CD4-positive, alpha-beta T cell treated with Interleukin-4 for 4 hours (primary cell): Measurements from ENCODE around the gene TEX29.

Source experiments
- DNase-seq: peaks from one replicate; pipeline ENCODE4 v3.0.0-alpha.2; 2020

The TEX29 gene

DNA sequence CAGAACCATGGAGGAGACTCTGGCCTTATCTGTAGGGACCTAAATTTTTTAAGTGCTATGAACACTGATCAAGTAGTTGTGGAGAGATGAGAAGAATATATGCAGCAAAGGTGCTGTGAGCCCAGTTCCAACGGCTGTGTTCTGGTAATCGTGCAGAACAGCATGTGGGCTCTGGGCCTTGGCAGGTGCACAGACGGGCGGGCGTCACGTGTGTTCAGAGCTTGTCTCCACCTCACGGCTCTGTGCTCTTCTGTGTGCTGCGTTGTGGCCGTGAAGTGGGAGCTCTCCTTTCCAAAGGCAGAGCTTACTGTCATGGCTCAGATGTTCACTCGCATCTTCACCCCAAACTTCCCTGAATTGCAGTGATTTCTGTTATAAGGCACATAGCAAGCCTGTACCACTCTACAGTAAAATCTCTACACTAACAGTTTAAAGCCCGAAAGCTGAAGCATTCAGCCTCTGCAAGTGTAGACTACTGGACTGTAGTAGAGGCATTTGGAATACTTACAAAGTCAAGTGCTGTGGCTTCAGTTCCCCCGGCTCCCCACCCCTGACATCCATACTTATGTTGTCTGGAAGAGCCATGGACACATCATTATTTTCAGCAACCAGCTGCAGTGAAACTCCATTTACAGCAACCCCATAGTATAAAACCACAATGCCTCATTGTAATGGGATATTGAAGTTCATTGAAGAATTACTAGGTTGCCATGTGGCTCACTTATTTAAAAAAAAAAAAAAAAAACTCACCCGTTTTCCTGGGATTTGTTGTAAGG is 27.5 kb upstream of the TEX29 start:
- no peak for DNase-seq

DNA sequence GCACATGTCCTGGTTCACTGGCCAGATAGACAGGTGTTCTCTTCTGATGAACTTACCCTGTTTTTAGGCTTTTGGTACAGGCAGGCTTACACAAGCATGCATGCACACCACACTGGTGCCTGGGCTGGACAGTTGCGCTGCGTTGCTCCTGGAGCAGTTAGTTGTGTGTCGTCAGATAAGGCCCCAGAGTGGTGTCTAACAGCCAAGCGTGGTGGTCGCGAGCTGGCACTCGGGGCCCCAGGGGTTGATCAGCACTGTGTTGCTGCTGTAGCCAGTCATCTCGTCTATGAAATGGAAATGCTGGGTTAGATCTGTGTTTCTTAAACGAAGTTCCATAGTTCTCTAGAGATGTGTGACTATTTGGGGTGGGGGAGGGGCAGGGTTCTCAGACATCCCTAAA is 24.6 kb upstream of the TEX29 start:
- no peak for DNase-seq

DNA sequence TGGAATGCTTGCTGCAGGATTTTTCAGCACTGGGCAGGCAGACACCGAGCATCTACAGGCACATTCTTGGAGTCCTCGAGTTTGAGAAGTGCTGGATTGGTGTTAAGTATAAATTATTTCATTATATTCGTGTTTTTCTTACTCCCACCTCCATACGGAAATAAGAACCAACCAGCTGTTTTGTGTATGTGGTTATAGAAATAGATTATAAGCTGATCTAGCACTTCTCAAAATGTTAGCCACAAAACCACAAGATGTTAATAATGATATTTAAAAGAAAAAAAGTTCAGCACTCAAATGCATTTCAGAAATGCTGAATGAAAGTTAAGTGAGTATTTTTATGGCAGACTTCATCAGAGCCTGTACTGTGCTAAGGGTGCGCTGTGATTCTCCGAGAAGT is 24.0 kb upstream of the TEX29 start:
- DNase-seq = peak; percentile 18

DNA sequence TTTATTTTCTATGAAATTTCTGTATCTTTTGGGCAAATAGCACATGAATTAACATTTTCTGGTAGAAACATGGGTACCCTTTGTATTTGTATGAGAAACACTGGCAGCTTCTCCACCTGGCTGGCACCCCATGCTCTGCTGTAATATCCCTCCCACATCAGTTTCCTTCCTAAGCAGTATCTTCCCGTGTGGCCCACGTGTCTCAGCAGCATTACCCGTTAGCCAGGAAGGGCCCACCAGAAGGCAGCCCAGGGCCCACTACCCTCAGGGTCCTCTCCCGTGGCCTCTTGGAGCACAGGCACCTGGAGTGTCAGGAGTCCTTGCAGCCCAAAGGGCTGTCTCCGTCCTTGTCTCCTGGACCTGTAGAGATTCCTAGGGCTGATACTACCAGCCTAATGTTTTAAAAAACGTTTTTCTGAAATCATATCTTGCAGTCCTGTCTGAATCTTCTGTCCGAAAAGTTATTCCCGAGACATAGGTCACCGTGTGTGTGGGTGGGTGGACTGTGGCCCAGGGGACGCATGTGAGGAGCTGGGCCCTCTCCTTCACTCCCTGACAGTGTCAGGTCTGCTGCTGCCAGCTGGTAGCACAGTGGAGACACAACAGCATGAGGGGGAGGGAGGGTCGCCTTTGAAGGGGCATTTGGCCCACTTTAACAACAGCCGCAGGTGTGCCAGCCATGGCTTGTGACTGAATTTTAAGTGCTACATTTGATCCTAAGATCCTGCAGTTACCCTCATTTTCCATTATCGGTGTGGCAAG is 22.0 kb upstream of the TEX29 start:
- DNase-seq = no peak

DNA sequence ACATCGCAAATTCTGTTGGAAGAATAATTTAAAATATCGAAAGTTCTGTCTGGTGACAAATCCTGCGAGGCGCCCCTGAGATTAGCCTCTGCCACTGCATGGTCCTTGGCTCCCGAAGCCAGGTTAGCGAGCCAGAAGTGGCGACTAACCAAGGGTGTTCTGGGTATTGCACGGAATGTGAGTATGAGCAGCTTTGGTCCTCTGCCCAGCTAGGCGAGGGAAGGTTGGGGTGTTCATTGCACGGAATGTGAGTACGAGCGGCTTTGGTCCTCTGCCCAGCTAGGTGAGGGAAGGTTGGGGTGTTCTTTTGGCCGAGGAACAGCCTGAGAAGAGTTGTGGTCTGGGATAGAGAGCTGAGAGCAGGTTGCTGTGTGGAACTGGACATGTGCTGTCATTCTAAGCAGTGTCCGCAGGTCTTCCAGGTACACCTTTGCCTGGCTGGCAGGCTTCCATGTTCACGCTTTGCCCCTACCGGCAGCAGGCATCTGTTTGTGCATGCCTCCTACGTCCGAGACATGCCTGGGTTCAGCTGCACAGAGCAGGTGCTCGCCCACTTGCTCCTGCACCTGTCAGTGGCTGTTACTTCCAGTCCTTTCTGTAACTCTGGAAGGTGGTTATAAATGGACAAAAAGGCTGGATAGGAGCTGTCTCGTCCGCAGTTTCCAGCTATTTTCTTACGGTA is 18.3 kb upstream of the TEX29 start:
- no peak for DNase-seq

DNA sequence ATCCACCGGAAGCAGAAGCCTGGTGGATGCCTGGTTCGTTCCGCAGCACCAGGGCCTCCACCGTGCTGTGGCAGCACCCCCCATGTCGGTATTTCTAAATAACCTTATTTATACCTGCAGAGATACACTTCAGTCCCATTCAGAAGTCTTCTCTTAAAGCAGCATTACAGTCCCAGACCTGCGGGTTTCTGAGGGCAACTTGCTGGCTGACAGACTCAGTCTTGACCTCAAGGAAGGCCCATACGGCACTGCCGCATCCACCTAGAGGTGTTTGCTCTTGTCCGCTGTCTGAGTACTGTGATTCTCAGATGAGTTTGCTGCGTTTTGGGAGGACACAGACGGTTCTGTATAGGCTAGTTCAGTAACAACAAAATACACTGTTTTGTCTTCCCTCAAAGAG is 16.9 kb upstream of the TEX29 start:
- no peak for DNase-seq

DNA sequence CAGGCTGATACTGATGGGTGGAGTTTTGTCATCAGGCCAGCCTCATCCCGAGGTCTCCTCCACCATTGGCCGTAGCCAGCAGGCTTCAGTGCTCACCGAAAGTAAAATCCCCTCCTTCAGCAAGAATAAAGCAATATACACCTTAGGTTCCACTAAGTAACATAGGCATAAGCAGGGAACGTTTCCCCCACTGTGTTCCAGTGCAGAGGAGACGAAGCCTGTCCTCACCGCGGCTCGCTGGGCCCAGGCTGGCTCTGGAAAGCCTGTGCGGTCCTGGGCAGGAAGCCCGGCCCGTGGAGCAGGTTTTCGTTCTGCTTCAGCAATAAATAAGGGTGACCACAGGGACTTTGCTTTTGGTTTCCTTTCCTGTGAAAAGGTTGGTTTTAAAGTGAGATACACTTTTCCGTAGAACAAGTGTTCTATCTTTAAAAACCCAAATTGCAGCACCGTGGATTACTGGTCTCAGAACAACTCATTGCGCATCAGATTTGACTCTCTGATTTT is 16.3 kb upstream of the TEX29 start:
- no peak for DNase-seq

DNA sequence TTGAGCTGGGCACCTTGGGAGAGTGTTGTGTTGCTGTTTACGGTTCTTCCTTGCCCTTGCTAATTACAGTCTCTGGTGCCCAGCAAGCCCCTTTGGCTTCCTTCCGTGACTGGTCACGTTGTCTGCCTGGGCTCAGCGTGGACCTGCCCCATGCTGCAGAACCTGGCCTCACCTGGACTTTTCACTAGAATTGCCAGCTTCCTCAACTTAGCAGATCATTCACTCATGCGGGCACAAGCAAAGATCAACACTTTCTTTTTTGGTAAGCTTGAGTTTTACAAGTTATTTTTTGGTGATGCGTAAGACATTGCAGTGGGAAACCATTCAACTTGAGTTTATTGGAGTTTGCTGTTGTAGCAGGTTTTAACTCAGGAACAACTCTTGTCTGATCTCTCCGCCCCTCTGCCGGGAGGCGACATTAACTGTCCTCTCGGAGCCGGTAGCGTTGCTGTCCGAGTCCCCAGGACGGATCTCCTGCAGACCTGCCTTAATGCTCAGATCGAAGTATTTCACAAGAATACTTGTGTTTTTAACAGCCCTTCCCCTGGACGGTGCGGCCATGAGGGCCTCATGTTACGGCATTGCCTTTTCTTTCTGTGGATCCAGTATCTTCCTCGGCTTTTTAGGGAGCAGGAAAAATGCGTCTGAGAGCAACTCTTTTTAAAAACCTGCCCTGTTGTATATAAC is 15.7 kb upstream of the TEX29 start:
- DNase-seq = no peak

DNA sequence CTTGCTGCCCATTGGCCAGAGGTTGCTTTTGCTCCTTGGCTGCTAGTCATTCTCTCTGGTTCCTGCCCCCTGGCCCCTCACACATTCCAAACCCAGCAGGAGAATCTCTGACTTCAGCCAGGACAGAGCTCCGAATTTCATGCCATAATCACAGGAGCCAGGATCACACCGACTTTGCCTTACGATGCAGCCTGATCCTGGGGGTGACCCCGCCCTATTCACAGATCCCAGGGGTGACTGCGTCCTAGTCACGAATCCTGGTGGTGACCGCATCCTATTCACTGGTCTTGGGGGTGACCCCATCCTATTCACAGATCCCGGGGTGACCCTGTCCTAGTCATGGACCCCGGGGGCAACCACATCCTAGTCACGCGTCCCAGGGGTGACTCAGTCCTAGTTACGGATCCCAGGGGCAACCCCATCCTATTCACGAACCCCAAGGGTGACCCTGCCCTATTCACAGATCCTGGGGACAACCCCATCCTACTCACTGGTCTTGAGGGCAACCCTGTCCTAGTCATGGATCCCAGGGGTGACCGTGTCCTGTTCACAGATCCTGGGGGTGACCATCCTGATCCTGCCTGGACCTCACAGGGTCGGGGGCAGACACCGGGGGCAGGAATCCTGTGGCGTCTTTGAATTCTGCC is 7.4 kb upstream of the TEX29 start:
- DNase-seq = no peak

DNA sequence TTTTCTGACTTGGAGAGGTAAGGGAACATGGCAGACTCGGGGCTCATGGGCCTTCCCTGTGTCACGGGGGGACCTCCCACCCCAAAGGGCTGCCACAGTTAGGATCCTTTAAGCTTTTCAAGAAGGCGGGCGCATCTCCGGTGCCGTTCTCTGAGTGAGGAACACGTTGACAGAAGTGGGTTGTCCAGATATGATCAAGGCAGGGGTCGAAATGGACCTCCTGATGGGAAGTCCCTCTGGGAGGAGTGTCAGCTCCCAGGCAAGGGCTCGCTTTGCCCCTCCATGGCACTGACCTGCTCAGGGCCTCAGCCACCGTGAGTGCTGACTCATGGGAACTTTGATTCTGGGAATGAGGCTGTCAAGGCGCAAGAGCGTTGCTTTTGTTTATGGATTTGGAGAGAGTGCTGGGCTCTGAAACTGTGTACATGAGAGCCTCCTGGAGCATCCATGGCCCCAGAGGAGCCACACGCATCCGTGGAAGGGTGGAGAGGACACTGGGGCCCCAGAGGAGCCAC is 6.5 kb upstream of the TEX29 start:
- no peak for DNase-seq

DNA sequence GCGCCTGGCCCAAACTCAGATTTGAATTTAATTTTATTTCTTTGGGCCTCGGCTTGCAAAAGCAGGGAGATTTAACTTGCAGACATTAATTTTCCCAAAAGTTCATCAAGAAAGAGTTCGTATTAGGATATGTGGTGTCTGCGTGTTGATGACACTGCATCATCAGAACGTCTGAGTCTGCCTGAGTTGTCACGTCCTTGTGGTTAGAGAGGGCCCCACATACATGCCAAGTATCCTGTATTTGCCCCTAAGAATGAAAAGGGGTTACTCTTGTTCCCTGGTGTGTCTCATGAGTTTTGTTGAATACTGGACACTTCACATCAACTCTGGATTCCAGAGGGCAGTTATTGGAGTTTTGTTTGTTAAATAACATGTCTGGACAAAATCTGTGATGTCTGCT is 5.6 kb upstream of the TEX29 start:
- no peak for DNase-seq

DNA sequence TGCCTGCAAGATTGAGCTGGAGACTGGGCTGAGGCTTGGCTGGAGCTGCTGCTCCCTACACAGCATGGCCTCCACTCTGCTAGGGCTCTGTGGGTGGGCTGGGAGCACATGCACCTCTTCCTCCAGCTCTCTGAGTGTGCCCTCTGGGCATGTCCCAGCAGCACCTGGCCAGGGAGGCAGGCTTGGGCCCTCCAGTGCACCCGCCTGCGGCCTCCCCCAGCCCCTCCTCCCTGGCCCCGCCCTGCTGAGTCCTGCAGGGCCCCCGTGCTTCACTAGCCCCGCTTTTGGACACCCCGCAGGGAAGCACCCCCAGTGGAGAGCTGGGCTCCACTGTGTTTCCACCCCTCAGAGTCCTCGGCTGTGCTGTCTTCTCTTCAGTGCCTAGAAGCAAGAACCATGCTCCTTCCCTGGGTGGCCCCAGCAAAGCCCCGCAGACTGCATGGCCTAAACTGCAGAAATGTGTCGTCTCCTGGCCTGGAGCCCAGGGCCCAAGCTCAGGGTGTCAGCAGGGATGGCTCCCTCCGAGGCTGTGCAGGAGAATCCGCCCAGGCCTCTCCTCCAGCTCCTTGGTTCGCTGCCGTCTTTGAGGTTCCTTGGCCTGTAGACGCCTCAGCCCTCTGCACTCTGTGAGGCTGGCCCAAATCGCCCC is 5.0 kb upstream of the TEX29 start:
- DNase-seq = no peak

DNA sequence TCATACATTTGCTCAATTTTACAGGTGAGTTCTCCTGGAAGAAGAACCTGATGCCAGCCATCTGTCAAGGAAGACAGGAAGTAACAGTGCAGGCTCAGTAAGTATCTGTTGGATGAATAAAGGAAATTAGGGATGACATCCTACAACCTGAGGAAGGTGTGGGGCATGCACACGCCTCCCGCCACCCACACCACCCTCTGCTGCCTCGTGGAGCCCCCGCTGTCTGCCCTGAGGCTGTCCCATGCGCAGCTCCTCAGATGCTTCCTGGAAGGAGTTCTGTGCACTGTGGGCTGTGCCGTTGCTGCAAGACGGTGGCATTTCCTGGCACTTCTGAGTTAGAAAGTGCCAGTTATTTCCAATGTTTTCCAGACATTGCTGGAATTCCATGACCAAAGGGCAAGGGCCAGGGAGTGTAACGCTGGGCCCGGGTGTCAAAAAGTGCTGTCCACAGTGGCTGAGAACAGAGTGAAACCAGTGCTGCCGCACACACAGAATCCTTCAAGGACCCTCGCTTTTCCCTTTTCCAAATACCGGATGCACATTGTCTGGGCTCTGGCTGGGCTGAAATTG is 4.2 kb upstream of the TEX29 start:
- no peak for DNase-seq

DNA sequence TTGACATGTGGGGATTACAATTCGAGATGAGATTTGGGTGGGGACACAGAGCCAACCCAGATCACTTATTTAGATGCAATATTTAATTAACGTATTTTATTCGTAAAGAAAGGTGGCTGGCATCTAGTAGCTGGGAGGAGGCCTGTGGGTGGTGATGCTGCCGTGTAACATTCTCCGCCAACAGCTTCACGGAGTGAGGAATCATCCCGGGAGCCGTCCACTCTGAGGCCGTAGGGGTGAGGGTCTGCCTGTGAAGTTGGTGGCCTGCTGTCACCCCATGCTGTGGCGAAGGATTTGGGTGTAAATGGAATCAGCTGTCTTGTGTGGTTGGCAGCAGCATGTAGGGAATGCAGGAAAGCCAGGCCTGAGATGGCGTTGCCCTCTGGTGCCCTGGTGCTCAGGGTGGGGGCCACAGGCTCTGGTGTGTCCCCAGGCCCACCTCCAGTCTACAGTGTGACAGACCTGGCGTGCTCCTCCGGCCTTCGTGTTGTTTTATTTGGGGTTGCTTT is 3.3 kb upstream of the TEX29 start:
- no peak for DNase-seq

DNA sequence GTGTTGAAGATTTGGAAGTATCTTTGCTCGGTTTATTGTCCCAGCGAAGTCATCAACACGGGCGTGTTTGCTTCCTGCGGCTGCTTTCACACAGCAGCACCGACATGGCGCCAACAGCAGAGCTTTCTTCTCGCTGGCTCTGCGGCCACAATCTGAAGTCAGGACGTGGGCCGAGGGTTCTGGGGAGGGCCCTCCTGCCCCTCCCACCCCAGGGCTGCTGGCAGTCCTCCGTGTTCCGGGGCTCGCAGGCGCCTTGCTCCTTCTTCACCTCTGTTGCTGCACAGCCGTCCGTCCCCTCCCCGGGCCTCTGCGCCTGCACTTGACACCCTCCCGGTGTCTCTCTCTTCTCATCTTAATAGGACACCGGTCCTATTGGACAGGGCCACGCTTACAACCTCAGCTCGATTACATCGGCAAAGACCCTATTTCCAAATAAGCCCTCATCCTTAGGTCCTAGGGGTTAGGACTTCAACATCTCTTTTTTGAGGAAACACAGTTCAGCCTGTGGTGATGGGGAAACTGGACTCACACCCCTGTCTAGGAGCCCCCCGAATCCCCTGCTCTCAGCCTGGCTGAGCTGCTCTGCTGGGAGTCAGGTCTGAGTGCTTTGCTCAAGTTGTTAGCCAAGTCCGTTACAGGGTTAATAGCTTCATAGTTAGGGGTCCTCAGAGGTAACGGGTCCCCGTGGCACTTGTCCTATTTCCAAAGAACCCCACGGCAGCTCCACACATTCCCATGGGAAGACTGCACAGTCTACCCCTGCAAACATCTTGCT is 2.7 kb upstream of the TEX29 start:
- DNase-seq = no peak

DNA sequence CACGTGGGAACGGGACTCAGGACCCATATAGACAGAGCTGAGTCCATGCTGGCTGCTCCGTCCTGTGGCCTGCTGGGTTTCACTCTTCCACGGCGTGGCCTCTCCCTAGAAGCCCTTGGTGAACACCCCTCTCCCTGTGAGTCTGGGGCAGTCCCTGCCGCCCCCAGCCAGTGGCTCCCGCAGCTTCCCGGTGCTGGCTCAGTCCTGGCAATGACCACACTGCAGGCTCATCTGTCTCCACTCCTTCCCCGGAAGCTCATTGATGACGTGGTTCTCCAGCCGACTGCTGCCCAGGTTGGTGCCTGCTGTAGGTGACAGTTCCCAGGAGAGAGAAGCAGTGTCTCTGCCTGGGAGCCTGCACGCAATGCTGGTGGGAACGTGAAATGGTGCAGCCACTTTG is 2.1 kb upstream of the TEX29 start:
- DNase-seq = no peak

DNA sequence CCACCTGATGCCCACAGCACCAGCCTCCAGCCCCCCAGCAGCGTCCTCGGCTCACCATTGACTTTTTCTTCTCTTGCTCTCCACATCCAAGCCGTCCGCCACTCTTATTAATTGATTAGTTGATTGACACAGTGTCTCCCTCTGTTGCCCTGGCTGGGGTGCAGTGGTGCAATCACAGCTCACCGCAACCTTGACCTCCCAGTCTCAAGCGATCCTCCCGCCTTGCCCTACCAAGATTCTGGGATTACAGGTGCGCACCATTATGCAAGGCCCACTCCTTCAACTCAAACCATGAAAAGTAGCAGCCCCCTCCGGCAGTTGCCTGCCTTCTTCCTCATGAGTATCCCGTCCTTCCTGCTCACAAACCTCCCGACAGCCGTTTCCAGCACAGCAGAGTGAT is 921 bp upstream of the TEX29 start:
- no peak for DNase-seq

DNA sequence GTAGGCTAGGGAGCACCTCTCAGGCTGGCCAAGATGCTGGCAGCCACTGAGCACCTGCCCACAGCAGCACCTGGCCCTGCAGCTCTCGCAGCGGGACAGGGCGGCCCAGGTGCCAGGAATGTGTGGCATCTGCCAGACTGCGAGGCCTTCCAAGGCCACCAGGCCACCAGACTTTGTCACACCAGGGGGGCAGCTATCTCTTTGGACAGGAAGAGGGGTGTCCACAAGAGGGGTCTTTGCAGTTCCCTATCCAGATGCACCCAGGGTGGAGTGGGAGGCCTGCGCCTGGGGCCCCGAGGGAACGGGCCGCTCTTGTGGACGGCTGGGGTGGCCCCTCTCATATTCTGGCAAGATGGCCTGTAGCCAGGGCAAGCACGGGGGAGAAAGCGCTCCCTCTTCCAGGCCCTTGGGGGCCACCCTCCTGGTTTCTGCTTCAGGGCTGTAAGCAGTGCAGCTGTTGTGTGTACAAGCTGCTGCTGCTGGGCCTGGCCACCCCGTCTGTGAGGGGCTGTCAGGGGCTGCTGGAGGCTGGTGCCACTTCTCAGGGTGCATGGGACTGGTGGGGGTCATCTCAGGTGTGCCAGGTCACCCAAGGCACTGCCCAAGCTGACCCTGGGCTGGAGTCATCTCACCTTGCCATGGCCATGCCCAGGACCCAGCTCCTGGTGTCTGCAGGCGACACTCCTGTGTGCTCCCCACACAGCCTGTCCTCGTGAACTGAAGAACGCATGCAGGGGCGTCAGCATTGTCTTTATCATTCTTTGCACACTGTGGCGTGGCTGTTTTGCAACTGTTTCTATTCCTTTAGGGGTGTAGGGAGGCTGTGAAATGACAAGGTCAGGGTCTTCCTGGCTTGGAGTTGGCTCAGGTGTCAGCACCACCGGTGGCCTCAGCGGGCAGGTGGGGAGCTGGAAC is 1.8 kb downstream of the TEX29 start:
- DNase-seq = no peak

DNA sequence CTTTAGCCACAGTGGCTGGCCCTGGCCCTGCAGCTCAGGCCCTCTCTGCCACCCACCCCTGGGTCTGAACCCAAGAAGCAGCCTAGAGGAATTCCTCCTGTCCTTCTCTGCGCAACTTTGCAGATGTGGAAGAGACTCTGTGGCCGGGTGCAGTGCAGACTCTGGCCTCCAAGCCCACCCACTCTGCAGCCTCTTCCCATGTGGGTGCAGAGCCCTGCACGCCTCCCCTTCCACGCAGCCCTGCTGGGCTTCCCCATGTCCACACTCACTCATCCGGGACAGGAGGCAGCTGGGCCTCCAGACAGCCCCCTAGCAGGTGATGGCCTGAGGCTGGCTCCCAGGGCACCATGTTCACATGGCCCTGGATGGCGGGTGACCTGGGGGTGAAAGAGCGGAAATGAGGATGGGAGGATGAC is 2.5 kb downstream of the TEX29 start:
- no peak for DNase-seq
